ENCODE data around the gene SAMD13.
"Not testable (repeated sequence)": the region's sequence is repeated elsewhere in the genome, so short reads cannot be mapped to it uniquely, and the experiment has no call there.

SAMD13 gene

DNA sequence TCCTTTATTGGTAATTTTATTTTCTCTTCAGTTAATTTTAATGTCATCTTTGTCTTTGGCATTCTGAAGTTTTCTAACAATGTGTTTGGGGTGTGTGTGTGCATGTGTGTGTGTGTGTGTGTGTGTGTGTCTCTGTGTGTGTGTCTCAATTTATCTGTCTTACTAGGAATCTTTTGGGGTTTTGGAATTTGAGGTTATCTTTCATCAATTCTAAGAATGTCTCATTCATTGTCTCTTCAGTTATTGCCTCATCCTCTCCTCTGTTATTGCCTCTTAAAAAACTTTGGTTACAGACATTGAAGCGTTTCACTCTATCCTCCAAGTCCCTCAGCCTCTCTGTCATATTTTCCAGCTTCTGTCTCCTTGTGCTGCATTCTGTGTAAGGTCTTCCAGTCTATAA, 18.1 kb upstream of the SAMD13 start:
- no peak for DNase-seq (ENCODE audit: low read depth, low spot score)

DNA sequence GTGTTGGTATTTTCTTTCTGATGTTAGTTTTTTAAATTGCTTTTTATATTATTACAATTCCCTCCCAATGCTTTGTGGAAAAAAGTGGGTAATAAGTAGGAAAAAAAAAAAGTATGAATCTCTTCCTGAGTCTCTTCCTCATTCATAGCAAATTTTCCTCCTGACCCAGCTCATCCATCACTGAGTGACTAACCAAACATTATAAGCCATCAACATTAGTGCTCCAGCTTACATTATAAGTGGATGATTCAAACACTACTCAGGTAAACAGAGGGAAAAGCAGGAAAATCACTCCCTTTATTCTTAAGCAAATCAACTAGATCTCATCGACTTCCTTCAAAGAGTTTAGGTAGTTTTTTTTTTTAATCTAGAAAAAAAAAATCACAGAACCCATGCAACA, 15.4 kb upstream of the SAMD13 start:
- DNase-seq (ENCODE audit: low read depth, low spot score), result no peak

DNA sequence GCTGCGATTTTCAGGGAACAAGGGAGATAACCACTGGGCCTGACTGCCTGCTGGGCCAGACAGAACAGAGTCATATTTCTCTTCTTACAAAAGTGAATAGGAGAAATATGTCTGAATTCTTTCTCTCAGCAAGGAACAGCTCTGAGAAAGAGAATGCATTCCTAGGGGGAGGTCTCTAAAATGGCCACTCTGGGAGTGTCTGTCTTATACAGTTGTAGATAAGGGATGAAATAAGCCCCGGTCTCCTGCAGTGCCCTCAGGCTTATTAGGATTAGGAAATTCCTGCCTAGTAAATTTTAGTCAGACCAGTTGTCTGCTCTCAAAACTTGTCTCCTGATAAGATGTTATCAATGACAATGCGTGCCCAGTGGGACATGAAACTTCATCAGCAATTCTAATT, 14.1 kb upstream of the SAMD13 start:
- not testable (repeated sequence) for DNase-seq (ENCODE audit: low read depth, low spot score)

DNA sequence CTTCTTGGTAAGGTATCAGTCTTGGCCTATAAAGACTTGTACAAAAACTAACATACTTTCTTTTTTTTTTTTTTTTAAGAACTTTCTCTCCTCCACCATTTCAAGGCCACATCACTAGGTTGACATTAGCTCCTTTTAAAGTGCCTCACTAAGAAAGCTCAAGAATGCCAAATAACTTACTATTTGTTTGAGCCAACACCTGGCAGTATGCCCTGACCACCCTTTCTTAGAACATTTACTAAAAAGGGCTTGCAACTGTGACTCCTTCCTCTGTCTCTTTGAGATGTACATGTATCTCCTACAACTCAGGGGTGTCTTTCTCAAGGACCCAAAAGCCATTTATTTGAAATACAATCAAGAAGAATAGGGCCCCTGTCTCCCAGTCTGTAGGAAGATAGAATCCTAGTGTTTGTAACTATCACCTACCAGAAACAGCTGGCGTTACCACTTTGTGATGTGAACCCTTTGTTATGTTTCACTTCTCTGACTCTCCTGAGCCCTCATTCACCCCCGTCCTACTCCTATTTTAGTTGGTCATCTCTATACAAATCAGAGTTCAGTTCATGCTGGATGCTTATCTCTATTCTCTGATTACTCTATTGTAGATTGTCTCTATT, 12.2 kb upstream of the SAMD13 start:
- DNase-seq (ENCODE audit: low read depth, low spot score), result no peak

DNA sequence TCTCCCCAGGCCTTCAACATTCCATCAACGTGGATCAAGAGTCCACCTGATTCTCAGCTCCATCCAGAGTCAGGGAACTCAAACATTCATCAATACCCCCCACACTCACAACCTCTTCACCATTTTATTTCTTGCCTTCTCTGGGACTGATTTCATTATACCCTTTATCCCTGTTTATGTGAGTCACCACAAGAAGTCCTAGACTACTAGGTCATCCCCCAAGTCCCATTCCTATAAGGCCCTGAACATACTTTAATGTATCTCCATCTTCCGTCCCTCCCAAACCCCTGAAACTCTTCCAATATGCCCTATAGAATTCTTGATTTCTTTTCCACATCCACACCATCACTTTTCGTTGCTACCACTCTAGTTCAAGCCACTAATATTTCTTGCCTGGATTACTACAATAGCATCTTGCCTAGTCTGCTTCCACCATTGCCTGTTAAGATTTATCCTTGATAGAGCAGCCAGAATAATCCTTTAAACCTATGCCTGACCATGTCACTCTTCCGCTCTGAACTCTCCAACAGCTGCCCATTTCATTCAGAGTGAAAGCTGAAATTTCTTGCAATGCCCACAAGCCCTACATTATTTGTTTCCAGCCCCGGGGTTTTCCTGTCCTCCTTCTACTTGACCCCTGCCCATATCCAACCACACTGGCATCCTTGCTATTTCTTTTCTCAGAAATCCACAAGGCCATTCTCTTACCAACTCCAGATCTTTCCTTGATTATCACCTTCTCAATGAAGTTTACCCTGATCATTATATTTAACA, 9.4 kb upstream of the SAMD13 start:
- DNase-seq (ENCODE audit: low read depth, low spot score), result no peak

DNA sequence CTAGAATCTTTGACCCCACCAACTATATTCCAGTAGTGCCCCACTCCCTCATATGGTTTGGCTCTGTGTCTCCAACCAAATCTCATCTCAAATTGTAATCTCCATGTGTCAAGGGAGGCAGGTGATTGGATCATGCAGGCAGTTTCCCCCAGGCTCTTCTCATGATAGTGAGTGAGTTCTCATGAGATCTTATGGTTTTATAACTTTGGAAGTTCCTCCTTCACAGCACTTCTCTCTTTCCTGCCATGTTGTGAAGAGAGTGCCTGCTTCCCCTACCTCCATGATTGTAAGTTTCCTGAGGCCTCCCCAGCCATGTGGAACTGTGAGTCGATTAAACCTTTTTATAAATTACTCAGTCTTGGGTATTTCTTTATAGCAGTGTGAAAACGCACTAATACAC, 7.7 kb upstream of the SAMD13 start:
- no peak for DNase-seq (ENCODE audit: low read depth, low spot score)

DNA sequence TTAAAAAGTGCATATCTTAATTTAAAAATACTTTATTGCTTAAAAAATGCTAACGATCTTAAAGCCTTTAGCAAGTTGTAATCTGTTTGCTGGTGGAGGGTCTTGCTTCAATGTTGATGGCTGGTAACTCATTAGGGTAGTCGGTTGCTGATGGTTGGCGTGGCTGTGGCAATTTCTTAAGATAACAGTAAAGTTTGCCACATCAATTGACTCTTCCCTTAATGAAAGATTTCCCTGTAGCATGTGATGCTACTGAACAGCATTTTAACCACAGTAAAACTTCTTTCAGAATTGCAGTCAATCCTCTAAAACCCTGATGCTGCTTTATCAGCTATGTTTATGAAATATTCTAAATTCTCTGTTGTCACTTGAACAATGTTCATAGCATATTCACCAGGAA, 6.8 kb upstream of the SAMD13 start:
- DNase-seq (ENCODE audit: low read depth, low spot score), result no peak

DNA sequence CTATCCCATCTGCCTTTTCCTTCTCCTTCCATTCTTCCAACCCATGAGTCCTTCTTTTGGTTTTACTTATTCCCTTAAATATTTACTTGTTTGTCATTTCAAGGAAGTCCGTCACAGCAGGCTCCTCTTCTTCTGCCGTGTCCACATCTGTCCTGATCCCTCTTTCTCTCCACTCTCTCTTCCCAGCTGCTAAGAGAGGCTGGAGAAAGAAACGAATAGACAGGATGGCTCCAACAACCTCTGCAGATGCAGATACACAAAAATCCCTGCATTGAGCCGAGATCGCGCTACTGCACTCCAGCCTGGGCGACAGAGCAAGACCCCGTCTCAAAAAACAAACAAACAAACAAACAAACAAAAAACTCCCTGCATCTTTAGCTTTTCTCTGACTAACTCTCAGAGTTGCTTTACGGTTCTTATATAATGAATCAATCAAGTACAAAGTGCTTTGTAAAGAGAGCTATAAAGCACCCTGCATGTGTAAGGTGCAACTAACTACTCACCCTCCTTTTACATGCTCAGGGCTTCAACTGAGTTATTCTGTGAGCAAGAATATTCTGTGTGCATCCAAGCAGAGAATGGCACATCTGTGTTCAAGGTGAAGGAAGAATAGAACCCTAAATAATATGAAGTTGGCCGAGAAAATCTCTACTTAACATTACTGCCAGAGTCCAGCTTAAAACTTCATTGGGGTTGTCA, 3.8 kb upstream of the SAMD13 start:
- DNase-seq (ENCODE audit: low read depth, low spot score), result no peak

DNA sequence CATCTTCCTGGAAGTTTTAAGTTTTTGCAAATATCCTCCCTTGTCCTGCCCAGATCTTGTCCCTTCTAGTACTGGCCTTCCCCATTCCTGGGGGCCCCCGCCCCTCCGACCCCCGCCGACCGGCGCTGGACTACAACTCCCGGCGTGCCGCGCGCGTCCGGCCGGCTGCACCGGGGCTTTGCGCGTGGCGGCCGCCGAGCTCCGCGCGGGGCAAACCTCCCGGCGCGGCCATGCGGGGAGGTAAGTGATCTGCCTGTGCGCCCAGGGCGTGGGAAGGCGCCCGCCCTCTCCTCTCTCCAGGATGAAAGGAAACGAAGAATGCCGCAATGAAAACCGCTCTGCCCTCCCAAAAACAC, 3.2 kb upstream of the SAMD13 start:
- DNase-seq (ENCODE audit: low read depth, low spot score), result no peak

DNA sequence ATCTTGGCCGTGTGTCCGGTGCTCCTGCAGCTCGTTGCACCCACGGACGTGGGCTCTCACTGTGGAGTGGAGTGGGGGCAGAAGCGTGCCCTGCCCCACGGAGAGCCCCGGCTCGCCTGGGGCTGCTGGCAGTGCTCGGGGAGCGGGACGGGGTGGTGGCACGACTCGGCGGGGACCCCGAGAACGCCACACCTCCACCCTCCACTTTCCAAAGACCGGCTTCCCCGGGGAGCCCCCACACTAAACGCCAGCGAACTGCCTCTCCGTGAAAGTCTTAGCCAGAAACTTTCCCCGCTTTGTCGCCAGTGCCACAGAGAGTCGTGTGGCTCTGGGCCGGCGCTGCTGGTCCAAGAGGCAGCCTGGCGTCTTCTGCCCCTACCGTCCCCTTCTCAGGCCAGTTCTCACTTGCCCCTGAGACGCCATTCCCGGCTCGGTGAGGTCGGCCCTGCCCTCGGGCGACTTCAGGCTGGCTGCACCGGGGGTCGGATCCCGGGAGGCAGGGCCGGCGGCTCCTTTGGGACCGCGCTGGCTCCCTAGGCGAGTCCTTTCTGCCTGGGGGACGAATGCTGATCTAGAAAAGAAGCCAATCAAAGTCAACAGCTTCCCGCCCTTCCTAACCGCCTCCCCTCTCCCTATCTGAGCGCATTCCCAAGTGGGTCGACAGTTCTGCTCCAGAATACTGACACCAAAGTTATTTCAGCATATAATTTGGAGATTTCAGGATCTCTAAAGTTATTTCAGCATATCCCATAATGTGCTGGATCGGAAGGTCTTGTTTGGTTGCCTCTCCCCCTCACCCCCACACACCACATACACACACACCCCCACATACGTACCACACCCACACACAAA, 2.6 kb upstream of the SAMD13 start:
- DNase-seq (ENCODE audit: low read depth, low spot score), result no peak

DNA sequence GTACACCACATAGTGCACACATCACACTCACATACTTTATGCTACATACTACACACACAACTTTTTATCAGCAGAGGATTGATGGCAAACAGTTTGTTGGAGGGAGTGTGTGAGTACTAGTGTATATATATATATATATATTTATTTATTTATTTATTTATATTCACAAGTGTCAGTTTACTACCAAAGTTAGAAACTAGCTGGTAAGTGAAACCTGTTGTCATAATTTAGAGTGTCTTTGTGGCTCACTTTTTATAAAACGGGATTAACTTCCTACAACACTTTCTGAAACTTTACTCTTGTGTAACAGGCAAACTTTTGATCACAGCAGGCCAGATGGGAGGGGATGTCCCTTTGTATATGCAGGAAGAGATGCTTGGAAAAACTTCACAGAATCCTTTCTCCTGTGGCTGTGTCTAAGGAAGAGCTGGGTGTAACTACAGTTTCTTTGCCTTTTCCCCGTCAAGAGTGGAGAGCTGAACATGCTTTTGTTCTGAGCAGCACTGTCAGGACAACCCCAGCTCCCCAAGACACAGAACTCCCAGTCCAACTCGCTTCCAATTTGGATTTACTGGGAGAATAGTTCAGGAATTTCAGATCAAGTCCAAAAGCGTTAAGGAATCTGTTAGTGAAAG, 1.9 kb upstream of the SAMD13 start:
- no peak for DNase-seq (ENCODE audit: low read depth, low spot score)

DNA sequence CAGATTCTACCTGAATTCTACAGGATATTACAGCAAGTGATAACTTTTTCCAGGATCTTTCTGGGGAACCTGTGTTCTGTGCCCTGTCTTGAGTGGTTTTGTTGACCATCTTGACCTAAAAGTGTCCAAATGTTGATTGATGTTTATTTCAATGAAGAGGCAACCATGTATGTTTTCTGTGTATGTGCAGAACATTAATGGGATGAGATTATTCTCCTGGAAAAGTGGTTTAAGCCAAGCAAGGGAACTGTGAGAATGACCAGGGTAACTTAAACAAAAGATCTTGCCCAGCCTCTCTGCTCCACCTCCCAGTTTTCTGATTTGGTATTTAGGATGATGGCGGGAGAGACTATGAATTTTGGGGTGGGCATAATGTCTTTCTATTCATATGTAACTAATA, 1.0 kb upstream of the SAMD13 start:
- DNase-seq (ENCODE audit: low read depth, low spot score), result no peak

DNA sequence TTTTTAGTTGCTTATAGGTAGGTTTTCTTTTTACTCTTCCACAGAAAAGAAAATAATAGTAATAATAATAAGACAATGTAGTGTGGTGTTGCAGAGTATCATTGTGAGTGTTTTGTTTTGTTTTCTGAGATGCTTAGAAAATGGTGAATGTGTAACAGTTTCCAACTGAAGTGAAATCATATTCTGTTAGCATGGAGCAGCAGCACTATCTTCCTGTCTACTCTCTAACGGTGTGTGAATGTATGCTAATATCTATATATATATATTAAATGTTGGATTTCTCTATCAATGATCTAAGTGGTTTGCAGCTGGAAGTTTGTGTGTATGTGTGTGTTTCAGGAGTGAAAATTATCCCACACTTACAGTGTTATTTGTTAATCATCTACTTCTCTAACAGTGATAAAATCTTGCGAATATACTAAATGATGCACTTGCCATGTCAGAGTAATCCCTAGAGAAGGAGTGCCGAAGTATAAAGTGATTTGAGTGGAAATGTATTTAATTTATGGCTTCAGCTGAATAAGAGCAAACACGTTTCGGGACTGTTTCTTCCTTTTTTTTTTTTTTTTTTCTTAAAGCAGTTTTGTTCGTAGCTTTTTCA, 377 bp downstream of the SAMD13 start:
- DNase-seq (ENCODE audit: low read depth, low spot score), result no peak

DNA sequence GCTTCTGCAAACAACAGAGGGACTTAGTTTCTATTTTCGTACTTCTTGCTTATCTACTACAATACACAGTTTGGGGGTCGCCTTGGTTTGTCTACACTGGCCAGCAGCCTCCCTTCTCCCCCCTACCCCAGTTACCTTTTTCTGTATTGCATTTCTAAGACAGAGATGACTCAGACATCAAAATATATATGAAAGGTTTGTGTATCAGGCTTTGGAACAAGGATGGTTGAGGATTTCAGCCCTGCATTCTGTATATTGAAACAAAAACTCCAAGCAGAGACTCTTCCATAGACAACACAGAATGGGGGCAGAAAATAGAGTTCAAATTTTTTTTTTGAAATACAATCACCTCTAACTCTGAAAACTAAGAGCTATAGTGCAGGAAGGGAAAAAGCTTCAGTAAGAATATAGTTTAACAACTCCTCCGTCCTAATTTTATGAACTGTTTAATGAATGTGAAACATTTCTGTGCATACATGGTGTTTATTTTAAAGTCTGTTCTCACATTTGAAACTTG, 1.9 kb downstream of the SAMD13 start:
- DNase-seq (ENCODE audit: low read depth, low spot score), result no peak

DNA sequence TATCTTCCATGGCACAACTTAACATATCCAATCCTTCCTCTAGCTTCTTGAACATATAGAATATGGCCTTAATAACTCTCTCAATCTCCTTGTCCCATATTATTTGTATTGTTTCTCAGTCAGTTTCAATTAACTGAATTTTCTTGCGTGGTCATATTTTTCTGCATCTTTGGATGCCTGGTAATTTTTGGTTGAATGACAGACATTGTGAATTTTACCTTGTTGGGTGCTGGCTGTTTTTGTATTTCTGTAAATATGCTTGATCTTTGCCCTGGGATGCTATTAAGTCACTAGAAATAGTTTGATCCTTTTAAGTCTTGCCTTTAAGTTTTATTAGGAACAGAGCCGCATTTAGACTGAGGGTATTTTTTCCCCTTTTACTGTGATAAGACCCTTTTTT, 5.9 kb downstream of the SAMD13 start:
- DNase-seq (ENCODE audit: low read depth, low spot score), result no peak

DNA sequence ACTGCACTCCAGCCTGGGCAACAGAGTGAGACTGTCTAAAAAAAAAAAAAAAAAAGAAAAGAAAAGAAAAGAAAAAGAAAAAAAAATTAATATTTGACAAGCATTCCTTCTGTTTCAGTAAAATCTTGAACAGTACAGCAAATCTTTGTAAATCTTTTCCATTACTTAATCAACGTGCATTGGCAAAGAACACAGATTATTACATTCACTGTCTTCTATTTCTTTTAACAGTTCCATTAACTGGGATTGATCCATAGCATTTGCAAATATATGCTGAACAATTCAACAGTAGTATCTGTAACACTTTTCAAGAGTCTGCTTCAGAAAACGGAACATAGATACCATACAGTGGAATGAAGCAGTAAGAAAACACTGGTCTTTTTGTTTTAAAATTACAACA, 9.8 kb downstream of the SAMD13 start:
- no peak for DNase-seq (ENCODE audit: low read depth, low spot score)

DNA sequence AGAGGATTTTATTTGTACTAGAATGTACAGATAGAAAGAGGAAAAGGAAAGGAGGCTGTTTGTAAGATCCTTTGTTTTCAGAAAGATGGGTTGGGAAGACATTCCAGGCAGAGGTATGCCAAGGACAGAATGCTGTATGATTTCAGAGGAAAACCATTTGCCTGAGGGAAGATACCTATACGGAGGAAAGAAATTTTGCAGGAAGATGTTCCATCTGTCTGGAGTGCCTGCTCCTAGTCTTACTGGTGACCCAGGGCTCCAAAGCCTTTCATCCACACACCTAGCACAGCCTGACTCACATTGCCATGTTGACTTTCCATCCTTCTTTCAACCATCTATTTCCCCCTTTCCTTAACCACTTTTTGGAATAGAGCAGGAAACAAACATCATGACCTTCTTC, 18.2 kb downstream of the SAMD13 start:
- DNase-seq (ENCODE audit: low read depth, low spot score), result no peak

DNA sequence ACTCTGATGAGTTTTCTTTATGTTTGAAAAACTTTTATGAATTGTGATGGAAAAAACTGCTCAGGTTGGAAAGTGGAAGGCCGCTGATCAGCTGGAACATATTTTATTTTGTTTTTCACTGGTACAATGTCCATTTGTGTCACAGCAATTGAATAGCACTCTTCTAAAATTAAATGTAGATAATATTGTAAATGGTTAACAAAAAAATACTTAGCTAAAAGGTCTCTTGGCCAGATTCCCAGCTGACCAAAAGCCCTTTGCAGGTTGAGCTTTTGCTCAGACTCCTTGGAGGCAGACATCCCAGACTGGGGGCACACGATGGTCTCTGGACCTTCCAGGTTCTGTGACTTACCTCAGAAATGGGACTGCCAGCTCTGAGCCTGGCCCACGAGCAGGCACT, 26.3 kb downstream of the SAMD13 start:
- no peak for DNase-seq (ENCODE audit: low read depth, low spot score)

DNA sequence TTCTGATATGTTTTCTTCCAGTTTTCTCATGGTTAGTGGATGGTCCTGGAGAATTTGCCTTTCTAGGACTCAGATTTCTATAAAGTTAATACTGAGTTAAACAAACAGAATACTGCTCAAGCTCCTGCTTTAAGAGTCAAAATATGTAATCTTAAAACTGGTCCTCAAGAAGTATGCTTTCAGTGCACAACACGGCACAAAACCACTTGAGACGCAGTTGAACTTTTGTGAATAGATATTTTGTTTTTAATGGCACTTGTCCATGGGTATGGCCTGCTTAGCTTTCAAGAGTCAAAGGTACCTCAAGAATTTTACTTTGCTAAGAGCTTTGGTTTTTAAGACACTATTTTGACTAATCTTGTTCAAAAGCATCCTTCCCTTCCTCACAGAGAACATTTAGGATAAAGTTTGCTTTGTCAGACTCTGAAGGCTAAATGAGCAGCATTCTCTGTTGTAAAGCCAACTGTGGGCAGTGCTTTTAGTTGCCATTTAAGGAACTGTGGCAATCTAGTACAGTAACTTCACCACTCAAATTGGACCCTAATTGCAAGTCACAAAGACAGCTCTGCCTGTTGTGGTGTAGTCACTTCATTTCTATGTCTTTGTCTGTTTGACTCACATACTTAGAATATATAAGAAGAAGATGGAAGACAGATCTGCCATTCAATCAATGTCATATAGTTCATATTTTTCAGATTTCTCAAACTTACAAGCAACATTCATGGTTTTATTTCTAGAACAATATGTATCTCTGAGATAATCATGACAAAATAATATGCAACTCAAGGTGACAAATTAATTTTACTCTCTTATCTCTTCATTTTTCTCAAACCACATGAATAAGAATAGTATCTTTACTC, 28.8 kb downstream of the SAMD13 start:
- DNase-seq (ENCODE audit: low read depth, low spot score), result no peak

DNA sequence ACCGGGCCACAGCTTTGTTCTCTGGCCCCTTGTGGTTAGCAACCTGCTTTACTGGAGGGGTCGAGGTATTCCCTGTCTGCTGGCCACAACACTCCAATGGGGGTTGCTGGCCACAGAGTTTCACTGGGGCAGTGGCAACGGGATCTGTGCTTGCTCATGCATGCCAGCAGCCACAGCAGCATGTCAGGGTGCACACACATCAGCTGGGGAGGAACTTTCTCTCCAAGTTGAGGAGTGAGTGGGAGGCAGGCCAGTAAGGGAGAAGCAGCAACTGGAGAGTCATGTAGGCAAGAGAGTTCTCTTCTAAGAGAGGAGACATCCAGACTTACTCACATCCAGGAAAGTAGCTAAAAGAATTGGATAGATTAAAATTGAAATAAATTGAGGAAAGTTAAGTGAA, 38.0 kb downstream of the SAMD13 start:
- DNase-seq (ENCODE audit: low read depth, low spot score), result no peak
